WI38 (cell line): Measurements from ENCODE around the gene SAMD4A.

Experiments used
- H3K4me3 ChIP-seq: 2 replicates; pipeline ENCODE4 v1.5.1; 2011; ENCODE audit warnings: low read depth, mild to moderate bottlenecking, control low read depth, low read length
- TF ChIP-seq, protein P1 (sequence below): IDR thresholded peaks from 2 replicates; pipeline ENCODE4 v1.5.1; 2012; ENCODE audit warnings: low read depth, mild to moderate bottlenecking, control low read depth, low read length

Gene SAMD4A

DNA sequence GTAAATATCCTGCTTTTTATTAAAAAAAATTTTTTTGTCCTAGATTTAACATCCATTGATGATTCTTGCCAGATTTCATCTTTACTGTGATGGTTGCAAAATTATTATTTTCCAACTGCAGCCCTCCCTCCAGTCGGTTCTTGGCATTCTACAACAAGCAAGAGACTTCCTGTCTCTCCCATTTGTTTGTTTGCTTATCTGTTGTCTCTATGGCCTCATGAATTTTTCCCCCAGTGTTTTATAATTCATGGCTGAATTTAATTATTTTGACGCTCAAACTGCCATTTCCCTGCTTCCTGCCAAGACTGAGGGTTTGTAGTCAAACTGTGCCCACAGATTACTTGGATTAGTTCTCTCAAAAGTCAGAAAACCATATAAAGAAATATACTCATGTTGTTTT lies 31.3 kb upstream of the SAMD4A start:
- TF ChIP-seq, protein P1, sequence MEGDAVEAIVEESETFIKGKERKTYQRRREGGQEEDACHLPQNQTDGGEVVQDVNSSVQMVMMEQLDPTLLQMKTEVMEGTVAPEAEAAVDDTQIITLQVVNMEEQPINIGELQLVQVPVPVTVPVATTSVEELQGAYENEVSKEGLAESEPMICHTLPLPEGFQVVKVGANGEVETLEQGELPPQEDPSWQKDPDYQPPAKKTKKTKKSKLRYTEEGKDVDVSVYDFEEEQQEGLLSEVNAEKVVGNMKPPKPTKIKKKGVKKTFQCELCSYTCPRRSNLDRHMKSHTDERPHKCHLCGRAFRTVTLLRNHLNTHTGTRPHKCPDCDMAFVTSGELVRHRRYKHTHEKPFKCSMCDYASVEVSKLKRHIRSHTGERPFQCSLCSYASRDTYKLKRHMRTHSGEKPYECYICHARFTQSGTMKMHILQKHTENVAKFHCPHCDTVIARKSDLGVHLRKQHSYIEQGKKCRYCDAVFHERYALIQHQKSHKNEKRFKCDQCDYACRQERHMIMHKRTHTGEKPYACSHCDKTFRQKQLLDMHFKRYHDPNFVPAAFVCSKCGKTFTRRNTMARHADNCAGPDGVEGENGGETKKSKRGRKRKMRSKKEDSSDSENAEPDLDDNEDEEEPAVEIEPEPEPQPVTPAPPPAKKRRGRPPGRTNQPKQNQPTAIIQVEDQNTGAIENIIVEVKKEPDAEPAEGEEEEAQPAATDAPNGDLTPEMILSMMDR = no peak
- no peak overlapping the region for H3K4me3 ChIP-seq

DNA sequence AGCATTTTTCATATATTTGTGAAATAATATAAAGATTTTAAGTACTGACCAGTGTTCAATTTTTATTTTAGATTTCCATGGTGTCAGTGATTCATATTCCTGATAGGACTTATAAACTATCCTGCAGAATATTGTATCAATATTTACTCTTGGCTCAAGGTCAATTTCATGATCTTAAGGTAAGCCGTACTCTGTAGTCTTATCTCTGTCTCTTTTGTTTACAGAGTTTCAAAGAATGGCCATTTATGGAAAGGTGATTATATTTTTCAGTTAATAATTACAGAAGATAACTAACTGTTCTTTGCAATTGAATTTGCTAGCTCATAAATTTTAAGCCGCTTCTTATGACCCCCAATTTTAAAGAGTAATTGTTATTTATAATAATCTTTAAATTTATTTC lies 29.3 kb upstream of the SAMD4A start:
- H3K4me3 ChIP-seq = no peak overlapping the region
- TF ChIP-seq, protein P1 = no peak

DNA sequence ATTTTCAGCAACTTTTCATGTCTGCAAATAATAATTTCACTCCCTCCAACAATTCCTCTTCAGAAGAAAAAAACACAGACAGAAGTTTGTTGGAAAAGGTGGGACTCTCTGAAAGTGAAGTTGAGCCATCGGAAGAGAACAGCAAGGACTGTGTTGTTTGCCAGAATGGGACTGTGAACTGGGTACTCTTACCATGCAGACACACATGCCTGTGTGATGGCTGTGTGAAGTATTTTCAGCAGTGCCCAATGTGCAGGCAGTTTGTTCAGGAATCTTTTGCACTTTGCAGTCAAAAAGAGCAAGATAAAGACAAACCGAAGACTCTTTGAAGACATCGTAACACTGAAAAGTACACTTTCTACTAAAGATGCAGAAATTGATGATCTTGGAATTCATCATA lies 28.9 kb upstream of the SAMD4A start:
- H3K4me3 ChIP-seq = no peak overlapping the region

DNA sequence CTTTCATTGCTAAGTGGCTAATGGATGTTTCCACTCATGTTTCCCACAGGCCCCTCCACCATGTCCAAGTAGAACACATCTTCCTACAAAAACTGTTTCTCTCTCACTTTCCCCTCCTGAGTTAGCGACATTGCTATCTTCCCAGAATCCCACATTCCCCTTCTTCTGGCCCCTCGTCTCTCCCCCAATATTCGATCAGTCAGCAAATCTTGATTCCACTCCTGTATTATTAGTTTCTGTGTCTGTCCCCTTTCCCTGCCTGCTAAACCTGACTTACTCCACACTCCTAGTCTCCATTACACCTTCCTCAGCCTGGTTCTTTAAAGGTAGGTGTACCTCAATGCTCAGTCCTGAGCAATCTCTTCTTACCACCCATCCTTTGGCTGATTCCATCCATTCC lies 19.3 kb upstream of the SAMD4A start:
- no peak overlapping the region for H3K4me3 ChIP-seq
- TF ChIP-seq, protein P1 = no peak

More for the DNA sequence above, 28.9 kb upstream of the SAMD4A start:
- TF ChIP-seq, protein P1 = no peak

DNA sequence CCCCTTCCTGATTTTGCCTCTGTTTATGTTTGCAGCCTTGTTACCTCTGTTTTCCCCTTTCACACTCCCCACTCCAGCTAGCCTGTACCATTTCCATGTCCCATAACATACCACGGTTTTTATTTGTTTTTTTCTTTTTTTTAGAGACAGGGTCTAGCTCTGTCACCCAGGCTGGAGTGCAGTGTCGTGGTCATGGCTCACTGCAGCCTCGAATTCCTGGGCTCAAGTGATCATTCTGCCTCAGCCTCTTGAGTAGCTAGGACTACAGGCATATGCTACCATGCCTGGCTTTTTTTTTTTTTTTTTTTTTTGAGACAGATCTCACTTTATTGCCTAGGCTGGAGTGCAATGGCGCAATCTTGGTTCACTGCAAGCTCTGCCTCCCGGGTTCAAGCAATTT lies 18.4 kb upstream of the SAMD4A start:
- H3K4me3 ChIP-seq = no peak overlapping the region
- TF ChIP-seq, protein P1 = no peak

DNA sequence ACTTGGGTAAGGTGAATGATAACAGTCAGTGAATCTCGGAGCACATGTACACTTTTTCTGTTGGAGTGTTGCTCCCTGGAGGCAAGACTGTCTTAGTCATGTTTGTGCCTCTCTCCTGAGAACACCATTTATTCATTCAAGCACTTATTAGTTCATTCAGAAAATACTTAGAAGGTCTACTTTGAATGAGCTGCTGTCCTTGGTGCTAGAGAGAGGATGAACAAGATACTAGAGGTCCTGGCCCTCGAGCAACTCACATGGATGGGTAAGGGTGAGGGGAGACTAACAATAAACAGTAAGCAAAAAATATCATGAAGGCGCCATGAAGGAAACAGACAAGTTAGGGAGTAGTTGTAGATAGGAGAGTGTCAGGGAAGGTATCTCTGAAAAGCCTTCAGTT lies 17.1 kb upstream of the SAMD4A start:
- TF ChIP-seq, protein P1 = no peak
- no peak overlapping the region for H3K4me3 ChIP-seq

DNA sequence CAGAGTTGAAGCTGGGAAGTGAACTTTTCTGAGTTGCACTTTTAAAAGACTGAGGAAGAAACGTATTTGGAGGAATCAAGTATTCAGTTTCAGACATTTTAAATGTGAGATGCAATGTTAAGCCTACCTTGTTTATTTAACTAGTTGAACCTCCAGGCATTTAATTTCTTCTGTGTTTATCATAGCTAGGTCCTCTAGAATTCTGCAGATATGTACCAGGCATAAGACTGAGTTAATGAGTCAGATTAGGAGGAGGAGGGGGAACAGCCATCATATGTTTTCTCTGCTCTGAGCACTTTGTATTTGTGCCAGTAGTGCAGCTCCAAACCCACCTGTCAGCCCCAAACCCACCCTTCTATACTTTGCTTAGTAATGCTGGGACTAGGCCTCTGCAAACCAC lies 16.4 kb upstream of the SAMD4A start:
- TF ChIP-seq, protein P1 = no peak
- no peak overlapping the region for H3K4me3 ChIP-seq
